ENCODE data around the gene EFNB3.

Gene EFNB3

DNA sequence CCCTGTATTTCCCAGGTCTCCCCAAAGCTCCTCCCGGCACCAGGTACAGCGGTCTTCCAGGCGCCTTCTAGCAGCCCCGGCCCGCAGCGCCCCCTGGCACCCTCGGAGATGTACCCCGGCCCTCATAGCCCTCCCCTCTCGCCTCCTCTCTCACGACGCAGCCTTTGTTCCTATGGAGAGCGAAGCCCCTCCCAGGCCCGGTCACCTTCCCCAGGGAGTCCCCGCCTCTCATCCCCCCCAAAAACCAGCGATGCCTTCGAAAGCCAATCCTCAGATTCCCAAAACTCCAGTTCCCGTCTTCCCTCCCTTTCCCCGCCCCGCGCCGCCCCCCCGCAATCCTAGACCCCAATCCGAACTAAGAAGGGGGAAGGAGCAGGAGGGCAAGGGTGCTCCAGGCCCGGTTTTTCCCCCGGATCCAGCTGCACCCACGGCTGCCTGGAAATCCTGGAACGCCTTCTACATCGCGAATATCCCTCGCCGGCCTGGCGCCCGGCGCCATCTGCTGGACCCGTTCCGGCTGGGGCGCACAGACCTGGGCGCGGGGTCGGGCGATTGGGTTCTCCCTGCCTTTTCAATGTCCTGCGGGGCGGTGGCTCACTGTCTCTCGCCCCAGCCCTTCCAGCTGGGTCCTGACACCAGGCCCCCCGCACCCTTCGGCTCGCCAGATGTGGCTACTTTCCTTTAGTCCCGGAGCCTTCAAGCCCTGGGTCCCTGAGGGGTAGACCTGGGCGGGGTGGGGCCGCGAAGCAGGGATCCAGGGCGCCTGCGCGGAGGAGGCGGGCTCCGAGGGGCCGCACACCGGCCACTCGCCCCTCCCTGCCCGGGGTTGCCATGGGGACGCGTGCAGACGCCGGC, 12.1 kb downstream of the EFNB3 start, which contains the start of gene DNAH2:
TSS of gene DNAH2 (plus strand) at position 844 of the 855 bp plus-strand sequence. CDS start 1,991 bp downstream, outside the sequence.
- no peak for TF ChIP-seq Cebpa-rat (IDR thresholded peaks at IDR 0.05)
- Histone ChIP-seq H3K27me3 (peaks cover 85% of the 10 kb centered on the region), H3K4me1 (peaks cover 52% of the 10 kb centered on the region), H3K4me3 (peak within 1 kb of the TSS; percentile 67), H3K27ac (peak within 1 kb of the TSS; percentile 44; the same call in 1 of the 2 replicates), H3K9me3 (no peaks in the 10 kb centered on the region), H3K9ac (peak within 1 kb of the TSS; percentile 43; the same call in 1 of the 2 replicates), H3K4me2 (peak within 1 kb of the TSS; percentile 83), H4K20me1 (no peaks in the 10 kb centered on the region; the same call in 1 of the 2 replicates), H3K36me3 (no peaks in the 10 kb centered on the region)

GRCh38 chr17:7717756-7718350, 12.9 kb downstream of the EFNB3 start:
- H4K20me1 ChIP-seq, result no peaks in the 10 kb centered on the region; the same call in 1 of the 2 replicates
- H3K4me3 ChIP-seq, result peak overlapping the region; percentile 67
- no peak overlapping the region for H3K27ac ChIP-seq
- no peak for TF ChIP-seq Cebpa-rat (IDR thresholded peaks at IDR 0.05)
- H3K9me3 ChIP-seq, result no peaks in the 10 kb centered on the region
- peak overlapping the region; percentile 83 for H3K4me2 ChIP-seq
- no peaks in the 10 kb centered on the region for H3K36me3 ChIP-seq
- H3K9ac ChIP-seq, result peak overlapping the region; percentile 43; the same call in 1 of the 2 replicates
- peaks cover 52% of the 10 kb centered on the region for H3K4me1 ChIP-seq
- H3K27me3 ChIP-seq, result peaks cover 77% of the 10 kb centered on the region

DNA sequence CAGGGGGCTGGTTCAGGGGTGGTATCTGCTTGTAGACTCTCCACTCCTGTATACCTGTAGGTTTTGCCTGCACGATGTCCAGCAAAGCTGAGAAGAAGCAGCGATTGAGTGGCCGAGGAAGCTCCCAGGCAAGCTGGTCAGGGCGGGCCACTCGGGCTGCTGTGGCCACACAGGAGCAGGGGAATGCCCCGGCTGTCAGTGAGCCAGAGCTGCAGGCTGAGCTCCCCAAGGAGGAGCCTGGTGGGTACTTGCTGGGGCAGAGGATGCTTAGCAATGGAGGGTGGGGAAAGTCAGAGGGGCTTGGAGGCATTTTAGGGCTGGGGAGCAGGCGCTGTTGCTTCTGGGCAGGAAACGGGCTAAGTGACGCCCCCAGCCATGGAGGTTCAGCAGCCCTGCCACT, 14.7 kb downstream of the EFNB3 start:
- H3K4me2 ChIP-seq, result no peak overlapping the region

DNA sequence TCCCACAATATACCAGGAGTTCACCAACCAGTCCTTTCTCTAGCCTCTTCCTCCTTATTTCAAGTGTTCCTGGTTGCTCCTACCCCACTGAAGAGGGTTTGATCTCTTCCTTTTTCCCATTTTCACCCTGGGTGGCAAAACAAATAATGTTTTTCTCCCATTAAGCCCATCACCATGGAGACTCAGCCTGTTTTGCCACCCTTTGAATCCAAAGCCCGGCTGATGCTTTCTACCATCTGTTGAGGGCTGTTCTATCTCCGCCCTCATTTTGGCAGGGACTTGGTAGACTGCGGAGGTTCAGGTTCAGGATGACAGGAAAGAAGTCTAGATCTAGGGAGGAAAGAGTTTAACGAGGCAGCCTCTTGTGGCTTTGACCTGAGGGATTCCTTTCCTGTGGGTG, 15.1 kb downstream of the EFNB3 start:
- TF ChIP-seq Cebpa-rat (IDR thresholded peaks at IDR 0.05), result no peak
- peaks cover 56% of the 10 kb centered on the region for H3K27me3 ChIP-seq
- no peak overlapping the region for H3K4me2 ChIP-seq

More for the DNA sequence above, 14.7 kb downstream of the EFNB3 start:
- Histone ChIP-seq H4K20me1 (no peaks in the 10 kb centered on the region; the same call in 1 of the 2 replicates), H3K27me3 (peaks cover 60% of the 10 kb centered on the region), H3K4me3 (no peak overlapping the region), H3K4me1 (peaks cover 37% of the 10 kb centered on the region), H3K36me3 (no peaks in the 10 kb centered on the region), H3K9me3 (no peaks in the 10 kb centered on the region), H3K9ac (no peak overlapping the region), H3K27ac (no peak overlapping the region)
- TF ChIP-seq Cebpa-rat (IDR thresholded peaks at IDR 0.05), result no peak

DNA sequence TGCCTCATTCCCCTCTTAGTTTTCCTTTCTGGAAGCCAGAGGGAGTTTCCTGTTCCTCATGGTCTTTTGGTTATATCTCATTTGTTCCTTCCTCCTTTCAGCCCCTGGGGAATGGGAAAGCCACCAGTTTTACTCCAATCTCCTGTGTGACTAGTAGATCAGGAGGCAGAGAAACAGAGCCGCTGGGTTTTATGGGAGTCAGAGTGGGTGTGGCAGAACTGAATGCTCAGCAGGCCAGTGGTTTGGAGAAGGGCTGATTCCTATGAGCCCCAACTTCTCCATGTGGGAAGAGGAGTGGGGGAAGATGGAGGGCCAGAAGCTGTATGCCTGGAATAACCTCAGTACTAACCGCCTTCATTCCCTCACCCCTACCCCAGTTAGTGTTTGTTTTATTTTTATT, 16.6 kb downstream of the EFNB3 start:
- H3K4me2 ChIP-seq, result no peak overlapping the region
- H3K36me3 ChIP-seq, result no peaks in the 10 kb centered on the region
- H3K27me3 ChIP-seq, result peaks cover 41% of the 10 kb centered on the region
- H3K9me3 ChIP-seq, result no peaks in the 10 kb centered on the region
- peaks cover 17% of the 10 kb centered on the region for H3K4me1 ChIP-seq
- H4K20me1 ChIP-seq, result no peaks in the 10 kb centered on the region; the same call in 1 of the 2 replicates
- no peak for TF ChIP-seq Cebpa-rat (IDR thresholded peaks at IDR 0.05)
- no peak overlapping the region for H3K4me3 ChIP-seq
- H3K9ac ChIP-seq, result no peak overlapping the region
- H3K27ac ChIP-seq, result no peak overlapping the region

More for the DNA sequence above, 15.1 kb downstream of the EFNB3 start:
- no peak overlapping the region for H3K27ac ChIP-seq
- H4K20me1 ChIP-seq, result no peaks in the 10 kb centered on the region; the same call in 1 of the 2 replicates
- H3K9me3 ChIP-seq, result no peaks in the 10 kb centered on the region
- no peak overlapping the region for H3K9ac ChIP-seq
- no peaks in the 10 kb centered on the region for H3K36me3 ChIP-seq
- peaks cover 32% of the 10 kb centered on the region for H3K4me1 ChIP-seq
- H3K4me3 ChIP-seq, result no peak overlapping the region

DNA sequence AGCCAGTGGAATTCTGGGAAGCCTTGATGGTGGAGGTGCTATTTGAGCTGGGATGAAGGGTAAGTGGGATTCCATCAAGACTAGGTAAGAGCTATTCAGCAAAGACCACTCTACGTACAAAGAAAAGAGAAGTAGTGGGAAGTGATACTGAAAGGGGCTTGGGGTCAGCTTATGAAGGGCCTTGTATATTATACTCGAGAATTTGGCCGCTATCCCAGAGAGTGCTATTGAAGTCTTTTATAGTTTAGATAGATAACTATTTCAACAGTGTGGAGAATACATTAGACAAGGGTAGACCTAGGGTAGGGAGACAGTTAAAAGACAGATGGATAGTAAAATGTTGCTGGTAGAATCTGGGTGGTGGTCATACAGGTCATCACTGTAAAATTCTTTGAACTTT, 22.9 kb downstream of the EFNB3 start:
- Histone ChIP-seq H3K4me2 (no peak overlapping the region), H3K4me1 (peaks cover 5% of the 10 kb centered on the region; the same call in 1 of the 2 replicates), H3K9me3 (no peaks in the 10 kb centered on the region), H3K9ac (no peak overlapping the region), H3K27me3 (no peaks in the 10 kb centered on the region), H4K20me1 (no peaks in the 10 kb centered on the region), H3K4me3 (no peak overlapping the region), H3K36me3 (no peaks in the 10 kb centered on the region), H3K27ac (no peak overlapping the region)
- no peak for TF ChIP-seq Cebpa-rat (IDR thresholded peaks at IDR 0.05)

DNA sequence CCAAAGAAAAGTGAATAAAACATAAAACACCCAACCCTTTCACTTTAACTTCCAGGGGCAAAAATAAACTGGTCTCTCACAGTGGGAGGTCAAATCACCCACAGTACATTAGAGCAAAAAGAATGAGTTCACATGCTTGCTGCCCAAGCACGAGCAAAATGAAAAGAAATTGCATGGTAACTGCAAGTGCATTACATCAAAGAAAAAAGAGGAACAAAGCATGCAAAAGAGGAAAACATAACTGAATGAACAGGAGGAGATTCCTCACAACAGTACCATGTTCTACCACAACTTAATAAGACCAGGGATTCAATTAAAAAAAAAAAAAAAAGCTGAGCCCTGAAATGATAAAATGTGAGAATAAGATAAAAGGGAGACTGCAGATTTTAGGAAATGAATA, 24.8 kb downstream of the EFNB3 start:
- H3K4me3 ChIP-seq, result no peak overlapping the region
- no peak overlapping the region for H3K9ac ChIP-seq
- H3K27ac ChIP-seq, result no peak overlapping the region
- no peaks in the 10 kb centered on the region for H3K27me3 ChIP-seq
- H3K36me3 ChIP-seq, result no peaks in the 10 kb centered on the region
- H3K4me2 ChIP-seq, result no peak overlapping the region
- H3K9me3 ChIP-seq, result no peaks in the 10 kb centered on the region
- H4K20me1 ChIP-seq, result no peaks in the 10 kb centered on the region
- no peak for TF ChIP-seq Cebpa-rat (IDR thresholded peaks at IDR 0.05)
- peaks cover 5% of the 10 kb centered on the region; the same call in 1 of the 2 replicates for H3K4me1 ChIP-seq

DNA sequence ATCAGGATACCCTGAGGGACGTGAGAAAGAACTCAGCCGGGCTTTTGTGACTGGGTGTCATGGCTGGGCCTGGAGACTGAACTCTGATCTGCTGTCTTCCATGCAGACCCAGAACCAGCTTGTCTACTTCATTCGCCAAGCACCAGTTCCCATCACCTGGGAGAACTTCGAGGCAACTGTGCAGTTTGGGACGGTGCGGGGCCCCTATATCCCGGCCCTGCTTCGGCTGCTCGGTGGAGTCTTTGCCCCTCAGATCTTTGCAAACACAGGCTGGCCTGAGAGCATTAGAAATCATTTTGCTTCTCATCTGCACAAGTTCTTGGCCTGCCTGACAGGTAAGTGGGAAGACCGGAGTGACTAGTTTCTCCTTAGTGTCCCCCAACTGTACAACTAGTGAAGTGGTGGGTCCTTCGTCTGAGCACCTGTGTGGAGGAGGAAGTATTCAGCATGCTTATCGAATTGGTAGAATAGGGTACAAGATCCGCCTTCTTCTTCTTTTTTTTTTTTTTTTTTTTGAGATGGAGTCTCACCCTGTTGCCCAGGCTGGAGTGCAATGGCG, 28.1 kb downstream of the EFNB3 start:
- no peaks in the 10 kb centered on the region for H3K36me3 ChIP-seq
- peaks cover 5% of the 10 kb centered on the region; the same call in 1 of the 2 replicates for H3K4me1 ChIP-seq
- H3K4me2 ChIP-seq, result no peak overlapping the region
- H4K20me1 ChIP-seq, result no peaks in the 10 kb centered on the region
- H3K9ac ChIP-seq, result no peak overlapping the region
- no peaks in the 10 kb centered on the region for H3K9me3 ChIP-seq
- TF ChIP-seq Cebpa-rat (IDR thresholded peaks at IDR 0.05), result no peak
- no peak overlapping the region for H3K4me3 ChIP-seq
- no peaks in the 10 kb centered on the region for H3K27me3 ChIP-seq
- no peak overlapping the region for H3K27ac ChIP-seq

GRCh38 chr17:7737601-7738000, 32.6 kb downstream of the EFNB3 start:
- Histone ChIP-seq H4K20me1 (no peaks in the 10 kb centered on the region), H3K9me3 (no peaks in the 10 kb centered on the region), H3K27ac (no peak overlapping the region), H3K4me1 (no peaks in the 10 kb centered on the region), H3K4me3 (no peak overlapping the region), H3K27me3 (no peaks in the 10 kb centered on the region), H3K4me2 (no peak overlapping the region), H3K36me3 (no peaks in the 10 kb centered on the region), H3K9ac (no peak overlapping the region)
- no peak for TF ChIP-seq Cebpa-rat (IDR thresholded peaks at IDR 0.05)

All from BLaER1 (cell line).